Heart left ventricle (tissue), 16 donors: ENCODE results near the gene USP54. TPM values are rescaled to one million over a fixed set of nuclear protein-coding genes. Genes with fewer than 3 reads are reported as not detected.
"Not testable (repeated sequence)": the region's sequence is repeated elsewhere in the genome, so short reads cannot be mapped to it uniquely, and the experiment has no call there.

Experiments
- ATAC-seq, 4 donors: fragments of 200-7000 bp; cut with Tn5 transposase; one replicate each; pipeline ENCODE4 v1.9.1; 2020 to 2022; ENCODE audit warnings: moderate library complexity in 4 of 4, mild to moderate bottlenecking in 3 of 4, moderate number of reproducible peaks in 1 of 4
- DNase-seq, 5 donors: peaks; one replicate each; pipeline ENCODE4 v3.0.0-alpha.2; 2020
- H3K27ac ChIP-seq, 12 donors: fragments of 200-600 bp; sonication (generic) in 4 of 12; one replicate each; pipeline versions ENCODE4 v1.5.0 to v1.8.0; 2016 to 2022; ENCODE audit warnings: mild to moderate bottlenecking in 2 of 12
- H3K27me3 ChIP-seq, 9 donors: fragments of 200-600 bp; sonication (generic) in 2 of 9; one replicate each; pipeline versions ENCODE4 v1.5.1 to v1.8.0; 2016 to 2022; ENCODE audit warnings: mild to moderate bottlenecking in 3 of 9
- H3K36me3 ChIP-seq, 9 donors: fragments of 200-600 bp; sonication (generic) in 2 of 9; one replicate each; pipeline versions ENCODE4 v1.5.0 to v1.8.0; 2018 to 2022; ENCODE audit warnings: mild to moderate bottlenecking in 2 of 9
- H3K4me1 ChIP-seq, 12 donors: fragments of 200-600 bp; sonication (generic) in 4 of 12; one replicate each; pipeline versions ENCODE4 v1.5.0 to v1.8.0; 2016 to 2022; ENCODE audit warnings: mild to moderate bottlenecking in 3 of 12
- H3K4me3 ChIP-seq, 12 donors: fragments of 200-600 bp; sonication (generic) in 4 of 12; one replicate each; pipeline versions ENCODE4 v1.5.0 to v1.8.0; 2017 to 2022; ENCODE audit warnings: mild to moderate bottlenecking in 9 of 12, moderate library complexity in 4 of 12
- H3K9me3 ChIP-seq, 12 donors: fragments of 200-600 bp; sonication (generic) in 4 of 12; one replicate each; pipeline versions ENCODE4 v1.5.0 to v1.8.0; 2016 to 2022; ENCODE audit warnings: mild to moderate bottlenecking in 1 of 12
- CTCF ChIP-seq, 12 donors: fragments of 200-600 bp; sonication (generic) in 4 of 12; IDR thresholded peaks; one replicate each; pipeline versions ENCODE4 v1.5.0 to v1.8.0; 2018 to 2022; ENCODE audit warnings: antibody characterized with exemption in 12 of 12, mild to moderate bottlenecking in 5 of 12
- POLR2A ChIP-seq, 2 donors: fragments of 450-650 bp; IDR thresholded peaks; one replicate each; pipeline ENCODE4 v1.6.1; 2017; ENCODE audit warnings: antibody characterized with exemption in 2 of 2, mild to moderate bottlenecking in 2 of 2, moderate library complexity in 2 of 2
- WGBS, 4 donors: extraction: QIAGEN DNeasy Blood & Tissue Kit in 2 of 4; methylation state at CpG; one replicate each; pipeline versions ENCODE4 v1.1.5 to v1.1.7; 2013 to 2018; 5-methylcytosine and 5-hydroxymethylcytosine counted together
- intact Hi-C, 10 donors: fragments of 100-400 bp; cut with DNase I; formaldehyde crosslinking; loops; one replicate each; pipeline versions ENCODE4 v1.11.1 to v1.14.2; 2022
- polyA plus RNA-seq, 2 donors: library from polyadenylated mRNA; stranded (reverse); fragments of 200-250 nt; gene quantifications; one replicate each; pipeline ENCODE4 v1.2.3, GENCODE V29; 2013
- total RNA-seq, 9 donors: library from RNA; depleted of rRNA in 2 of 9; stranded (reverse); fragments of >200 nt in 2 of 9; fragmentation: NEBNext Ultra II Directional in 3 of 9; extraction: Animal tissue kit (Norgen Biotek cat#: 25700) in 3 of 9; gene quantifications; one replicate each; pipeline versions ENCODE4 v1.1.0 to v1.2.4, GENCODE V29; 2016 to 2023
- donor health status: ischemic (EF 13 %, LVEDD 7.1; RV severe dilation, severe dysfunction).
- donor health status: healthy with polysubstance abuse.
- donor health status: DM: no; HTN: yes; CAD: no.
- donor health status: DM: no; HTN: no; CAD: no.
- donor health status: ischemic (EF 25% LVEDD 6.9; RV normal size, moderate dysfunction).
- donor health status: ischemic (EF 25% LVEDD 5.7; RV mildly dilated, moderate dysfunction).
- donor health status: healthy.
- donor health status: DM: yes; HTN: yes; CAD: no.
- donor health status: ischemic (EF 35%, LVEDD 5.7; RV mildly dilated, moderate dysfunction).
- donor health status: nonischemic (EF 11% LVEDD 7.7; RV severe dilation, severe dysfunction).
- donor health status: DM: yes; HTN: yes; CAD: no.
- donor health status: PGD.
- donor health status: ischemic (EF 29% LVEDD 5.4; RV normal size, mild dysfunction).
- donor health status: nonischemic (EF 23%, LVEDD 6.1; RV moderate dilation, normal function).

USP54 gene
- total and polyA plus RNA-seq, 11 donors, result 9.1 to 37.3 (median 18.4) TPM

GRCh38 chr10:73625004-73625883 is 34.1 kb upstream of the USP54 start:
- TF ChIP-seq CTCF (IDR thresholded peaks at IDR 0.05) (no peak), POLR2A (IDR thresholded peaks at IDR 0.05) (no peak)
- peak; percentile 37 to 82 (median 78) for ATAC-seq
- no peaks in the 10 kb centered on the region for H3K36me3 ChIP-seq
- no peaks in the 10 kb centered on the region for H3K9me3 ChIP-seq
- DNase-seq, result peak in 2 of 5 donors; percentile 25 to 66
- peak overlapping the region; percentile 62 to 99 (median 84) for H3K4me3 ChIP-seq
- peaks cover 0 to 18% (median 9%) of the 10 kb centered on the region in 12 donors for H3K4me1 ChIP-seq
- intact Hi-C loops, result loop anchor here in 8 of 10 donors (5.0 to 10.0 kb wide), 6 partner anchors 33 to 98 kb away; partner anchors contain the start of gene USP54 (in 2 of the 8)
- H3K27me3 ChIP-seq, result no peaks in the 10 kb centered on the region
- H3K27ac ChIP-seq, result peak overlapping the region; percentile 41 to 86 (median 76)
- 1% methylated on average over 46 of the region's 46 CpGs for WGBS, 4 donors

GRCh38 chr10:73623056-73623455 is 31.9 kb upstream of the USP54 start:
- DNase-seq, result no peak
- Histone ChIP-seq H3K4me3 (no peak overlapping the region), H3K27me3 (no peaks in the 10 kb centered on the region), H3K4me1 (peaks cover 0 to 18% (median 9%) of the 10 kb centered on the region in 12 donors), H3K36me3 (no peaks in the 10 kb centered on the region), H3K27ac (no peak overlapping the region), H3K9me3 (no peaks in the 10 kb centered on the region)
- no peak for ATAC-seq
- TF ChIP-seq CTCF (IDR thresholded peaks at IDR 0.05), result no peak
- no peak for TF ChIP-seq POLR2A (IDR thresholded peaks at IDR 0.05)
- intact Hi-C loops, result loop anchor here in 1 of 10 donors (5.0 to 10.0 kb wide), 2 partner anchors 48 to 86 kb away; no protein-coding TSS in a partner anchor
- 92 to 97% (median 95%) methylated on average over 4 of the region's 4 CpGs for WGBS, 4 donors

GRCh38 chr10:73620974-73621373 is 29.8 kb upstream of the USP54 start:
- not testable (repeated sequence) for ATAC-seq, DNase-seq, H3K4me3 ChIP-seq, H3K36me3 ChIP-seq, H3K4me1 ChIP-seq, H3K9me3 ChIP-seq, H3K27me3 ChIP-seq, H3K27ac ChIP-seq
- intact Hi-C loops, result loop anchor here in 1 of 10 donors (5.0 to 10.0 kb wide), 2 partner anchors 46 to 84 kb away; no protein-coding TSS in a partner anchor
- WGBS, 4 donors, result 92 to 97% (median 95%) methylated on average over 12 of the region's 12 CpGs

- ATAC-seq, intact Hi-C loops: not testable (repeated sequence)
- WGBS, 4 donors, result 95 to 98% (median 97%) methylated on average over 8 of the region's 8 CpGs
Measured at GRCh38 chr10:73617143-73617542, 26.0 kb upstream of the USP54 start.

GRCh38 chr10:73614720-73615119 is 23.6 kb upstream of the USP54 start:
- Histone ChIP-seq H3K36me3 (no peaks in the 10 kb centered on the region), H3K4me3 (no peak overlapping the region), H3K27ac (no peak overlapping the region), H3K27me3 (no peaks in the 10 kb centered on the region), H3K9me3 (no peaks in the 10 kb centered on the region), H3K4me1 (no peaks in the 10 kb centered on the region)
- ATAC-seq, result no peak
- 95 to 98% (median 96%) methylated on average over 3 of the region's 3 CpGs for WGBS, 4 donors
- intact Hi-C loops, result no loop called here
- TF ChIP-seq CTCF (IDR thresholded peaks at IDR 0.05) (no peak), POLR2A (IDR thresholded peaks at IDR 0.05) (no peak)
- DNase-seq, result no peak

More at GRCh38 chr10:73617143-73617542, 26.0 kb upstream of the USP54 start:
- not testable (repeated sequence) for DNase-seq, H3K4me3 ChIP-seq, H3K27ac ChIP-seq, H3K27me3 ChIP-seq, H3K4me1 ChIP-seq, H3K9me3 ChIP-seq, H3K36me3 ChIP-seq
